ENCODE measurements around the gene MAP3K1. TPM values are rescaled to one million over a fixed set of nuclear protein-coding genes. Genes with fewer than 3 reads are reported as not detected.

MAP3K1 gene
- total and polyA plus RNA-seq, 5 donors from 2014 or later = 64.3 to 110 (median 81.1) TPM

GRCh38 chr5:56910210-56910965 is 95.0 kb downstream of the MAP3K1 start:
- Histone ChIP-seq H3K27me3 (ENCODE audit: control insufficient read depth, insufficient read depth, low read length) (no peaks in the 10 kb centered on the region), H3K36me3 (ENCODE audit: control insufficient read depth, insufficient read depth, low read length) (no peaks in the 10 kb centered on the region), H3K27ac (ENCODE audit: insufficient read depth, low read length, poor library complexity, severe bottlenecking) (peak overlapping the region; percentile 65), H3K4me3 (ENCODE audit: low read depth, low read length) (peak overlapping the region; percentile 96), H3K4me1 (ENCODE audit: control insufficient read depth, insufficient read depth, low read length, poor library complexity, severe bottlenecking) (peaks cover 26% of the 10 kb centered on the region), H3K9me3 (ENCODE audit: control insufficient read depth in 2 of 2, low read length in 2 of 2) (no peaks in the 10 kb centered on the region)
- Mint-ChIP-seq H3K4me3 (peak overlapping the region; percentile 86 to 98 (median 92)), H3K4me1 (peaks cover 8 to 22% (median 18%) of the 10 kb centered on the region in 4 donors), H3K27me3 (peaks cover 13% of the 10 kb centered on the region), H3K36me3 (peaks cover 3% of the 10 kb centered on the region), H3K9me3 (peaks cover 0 to 3% (median 0%) of the 10 kb centered on the region in 7 donors), H3K27ac (peak overlapping the region; percentile 66 to 88 (median 84))
- DNase-seq (peak in 1 of 3 donors; percentile 13), ATAC-seq (ENCODE audit: low read depth in 2 of 2) (peak; percentile 12)

DNA sequence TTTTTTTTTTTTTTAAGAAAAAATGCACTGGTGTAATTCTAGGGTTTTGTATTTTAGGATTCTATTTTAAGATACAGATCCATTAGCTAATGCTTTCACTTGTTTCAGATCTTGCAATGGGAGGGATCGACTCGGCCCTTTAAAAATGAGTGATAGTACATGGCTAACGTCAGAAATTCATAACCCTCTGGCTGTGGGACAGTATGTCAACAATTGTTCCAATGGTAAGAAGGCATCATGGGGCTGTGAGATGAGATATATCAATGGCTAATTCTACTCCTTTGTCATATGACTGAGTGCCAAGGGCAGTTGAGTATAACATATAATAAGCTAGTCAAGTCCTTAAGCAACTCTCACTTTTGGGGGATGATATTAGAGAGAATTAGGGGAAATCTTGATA is 98.4 kb downstream of the MAP3K1 start:
- no peaks in the 10 kb centered on the region for H3K9me3 Mint-ChIP-seq
- H3K27ac Mint-ChIP-seq = no peak overlapping the region
- H3K27ac ChIP-seq (ENCODE audit: insufficient read depth, low read length, poor library complexity, severe bottlenecking) = no peak overlapping the region
- H3K4me1 Mint-ChIP-seq = peaks cover 10 to 17% (median 14%) of the 10 kb centered on the region in 4 donors
- H3K36me3 ChIP-seq (ENCODE audit: control insufficient read depth, insufficient read depth, low read length) = no peaks in the 10 kb centered on the region
- H3K4me1 ChIP-seq (ENCODE audit: control insufficient read depth, insufficient read depth, low read length, poor library complexity, severe bottlenecking) = peaks cover 19% of the 10 kb centered on the region
- no peaks in the 10 kb centered on the region for H3K9me3 ChIP-seq (ENCODE audit: control insufficient read depth in 2 of 2, low read length in 2 of 2)
- no peaks in the 10 kb centered on the region for H3K27me3 ChIP-seq (ENCODE audit: control insufficient read depth, insufficient read depth, low read length)
- DNase-seq (no peak), ATAC-seq (ENCODE audit: low read depth in 2 of 2) (no peak)
- H3K4me3 Mint-ChIP-seq = no peak overlapping the region
- H3K36me3 Mint-ChIP-seq = peaks cover 14% of the 10 kb centered on the region
- H3K27me3 Mint-ChIP-seq = peaks cover 5% of the 10 kb centered on the region
- no peak overlapping the region for H3K4me3 ChIP-seq (ENCODE audit: low read depth, low read length)

DNA sequence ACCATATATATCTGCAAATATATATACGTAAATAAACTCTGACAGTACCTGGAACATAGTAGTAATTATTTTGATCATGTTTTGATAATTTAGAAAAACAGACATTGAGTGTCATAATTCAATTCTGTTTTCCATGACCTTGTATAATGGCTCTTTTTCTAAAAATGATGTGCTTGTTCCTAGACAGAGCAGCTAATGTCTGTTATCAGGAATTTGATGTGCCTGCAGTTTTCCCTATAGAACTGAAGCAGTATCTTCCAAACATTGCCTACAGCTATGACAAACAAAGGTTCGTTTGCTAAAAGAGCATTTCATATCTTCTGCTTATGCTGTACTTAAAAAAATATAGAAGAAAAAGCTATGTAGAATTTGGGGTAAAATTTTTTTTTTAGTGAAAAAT is 99.3 kb downstream of the MAP3K1 start:
- Mint-ChIP-seq H3K27ac (no peak overlapping the region), H3K4me3 (no peak overlapping the region), H3K4me1 (peaks cover 8 to 13% (median 12%) of the 10 kb centered on the region in 4 donors), H3K36me3 (peaks cover 14% of the 10 kb centered on the region), H3K9me3 (no peaks in the 10 kb centered on the region), H3K27me3 (peaks cover 5% of the 10 kb centered on the region)
- ATAC-seq (ENCODE audit: low read depth in 2 of 2) = no peak
- Histone ChIP-seq H3K27ac (ENCODE audit: insufficient read depth, low read length, poor library complexity, severe bottlenecking) (no peak overlapping the region), H3K9me3 (ENCODE audit: control insufficient read depth in 2 of 2, low read length in 2 of 2) (no peaks in the 10 kb centered on the region), H3K27me3 (ENCODE audit: control insufficient read depth, insufficient read depth, low read length) (no peaks in the 10 kb centered on the region), H3K36me3 (ENCODE audit: control insufficient read depth, insufficient read depth, low read length) (no peaks in the 10 kb centered on the region), H3K4me1 (ENCODE audit: control insufficient read depth, insufficient read depth, low read length, poor library complexity, severe bottlenecking) (peaks cover 12% of the 10 kb centered on the region), H3K4me3 (ENCODE audit: low read depth, low read length) (no peak overlapping the region)
- no peak for DNase-seq

- Mint-ChIP-seq H3K27ac (peak overlapping the region in 1 of 3 donors; percentile 56), H3K9me3 (no peaks in the 10 kb centered on the region), H3K4me3 (no peak overlapping the region), H3K27me3 (no peaks in the 10 kb centered on the region), H3K4me1 (peaks cover 0 to 12% (median 5%) of the 10 kb centered on the region in 4 donors), H3K36me3 (peaks cover 27% of the 10 kb centered on the region)
- Histone ChIP-seq H3K4me1 (ENCODE audit: control insufficient read depth, insufficient read depth, low read length, poor library complexity, severe bottlenecking) (no peaks in the 10 kb centered on the region), H3K36me3 (ENCODE audit: control insufficient read depth, insufficient read depth, low read length) (peaks cover 12% of the 10 kb centered on the region), H3K9me3 (ENCODE audit: control insufficient read depth in 2 of 2, low read length in 2 of 2) (no peaks in the 10 kb centered on the region), H3K27ac (ENCODE audit: insufficient read depth, low read length, poor library complexity, severe bottlenecking) (no peak overlapping the region), H3K27me3 (ENCODE audit: control insufficient read depth, insufficient read depth, low read length) (no peaks in the 10 kb centered on the region), H3K4me3 (ENCODE audit: low read depth, low read length) (no peak overlapping the region)
- DNase-seq = no peak
- no peak for ATAC-seq (ENCODE audit: low read depth in 2 of 2)
Observed at GRCh38 chr5:56917534-56917933, 102.2 kb downstream of the MAP3K1 start.

DNA sequence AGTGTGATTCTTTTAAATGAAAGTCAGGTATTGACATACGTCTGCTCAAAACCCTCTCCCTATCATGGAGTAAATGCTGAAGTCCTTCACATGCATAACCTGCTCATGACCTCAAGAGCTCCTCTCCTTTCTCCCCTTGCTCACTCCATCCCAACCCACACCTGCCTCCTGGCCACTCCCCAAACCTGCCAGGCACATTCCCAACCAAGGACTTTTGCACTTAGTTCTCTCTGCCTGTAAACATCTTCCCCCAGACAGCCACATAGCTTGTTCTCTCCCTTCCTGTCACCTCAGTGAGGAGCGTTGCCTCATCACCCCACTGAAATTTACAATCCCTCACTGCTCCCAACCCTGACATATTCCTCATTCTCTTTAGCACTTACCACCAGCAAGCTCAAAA is 102.7 kb downstream of the MAP3K1 start:
- Mint-ChIP-seq H3K4me1 (peaks cover 0 to 12% (median 5%) of the 10 kb centered on the region in 4 donors), H3K9me3 (no peaks in the 10 kb centered on the region), H3K36me3 (peaks cover 32% of the 10 kb centered on the region), H3K27ac (peak overlapping the region in 2 of 3 donors; percentile 5 to 12), H3K27me3 (no peaks in the 10 kb centered on the region), H3K4me3 (no peak overlapping the region)
- Histone ChIP-seq H3K4me1 (ENCODE audit: control insufficient read depth, insufficient read depth, low read length, poor library complexity, severe bottlenecking) (no peaks in the 10 kb centered on the region), H3K4me3 (ENCODE audit: low read depth, low read length) (no peak overlapping the region), H3K27me3 (ENCODE audit: control insufficient read depth, insufficient read depth, low read length) (no peaks in the 10 kb centered on the region), H3K36me3 (ENCODE audit: control insufficient read depth, insufficient read depth, low read length) (peaks cover 17% of the 10 kb centered on the region), H3K9me3 (ENCODE audit: control insufficient read depth in 2 of 2, low read length in 2 of 2) (no peaks in the 10 kb centered on the region), H3K27ac (ENCODE audit: insufficient read depth, low read length, poor library complexity, severe bottlenecking) (no peak overlapping the region)
- ATAC-seq (ENCODE audit: low read depth in 2 of 2) = peak in 1 of 2 donors; percentile 16
- DNase-seq = no peak

GRCh38 chr5:56919942-56920662 is 104.8 kb downstream of the MAP3K1 start:
- peaks cover 44% of the 10 kb centered on the region for H3K36me3 Mint-ChIP-seq
- Histone ChIP-seq H3K9me3 (ENCODE audit: control insufficient read depth in 2 of 2, low read length in 2 of 2) (no peaks in the 10 kb centered on the region), H3K4me1 (ENCODE audit: control insufficient read depth, insufficient read depth, low read length, poor library complexity, severe bottlenecking) (no peaks in the 10 kb centered on the region), H3K27ac (ENCODE audit: insufficient read depth, low read length, poor library complexity, severe bottlenecking) (no peak overlapping the region), H3K36me3 (ENCODE audit: control insufficient read depth, insufficient read depth, low read length) (peaks cover 32% of the 10 kb centered on the region), H3K4me3 (ENCODE audit: low read depth, low read length) (no peak overlapping the region), H3K27me3 (ENCODE audit: control insufficient read depth, insufficient read depth, low read length) (no peaks in the 10 kb centered on the region)
- no peak overlapping the region for H3K27ac Mint-ChIP-seq
- peaks cover 0 to 16% (median 5%) of the 10 kb centered on the region in 4 donors for H3K4me1 Mint-ChIP-seq
- H3K9me3 Mint-ChIP-seq = no peaks in the 10 kb centered on the region
- ATAC-seq (ENCODE audit: low read depth in 2 of 2) (no peak), DNase-seq (no peak)
- no peak overlapping the region for H3K4me3 Mint-ChIP-seq
- H3K27me3 Mint-ChIP-seq = no peaks in the 10 kb centered on the region

- H3K4me3 ChIP-seq (ENCODE audit: low read depth, low read length) = no peak overlapping the region
- DNase-seq = no peak
- peaks cover 53% of the 10 kb centered on the region for H3K36me3 Mint-ChIP-seq
- H3K9me3 Mint-ChIP-seq = peaks cover 0 to 2% (median 0%) of the 10 kb centered on the region in 7 donors
- H3K27me3 Mint-ChIP-seq = no peaks in the 10 kb centered on the region
- no peaks in the 10 kb centered on the region for H3K4me1 ChIP-seq (ENCODE audit: control insufficient read depth, insufficient read depth, low read length, poor library complexity, severe bottlenecking)
- no peak for ATAC-seq (ENCODE audit: low read depth in 2 of 2)
- H3K4me3 Mint-ChIP-seq = no peak overlapping the region
- peak overlapping the region in 2 of 3 donors; percentile 31 to 33 for H3K27ac Mint-ChIP-seq
- H3K27me3 ChIP-seq (ENCODE audit: control insufficient read depth, insufficient read depth, low read length) = no peaks in the 10 kb centered on the region
- H3K4me1 Mint-ChIP-seq = peaks cover 0 to 20% (median 7%) of the 10 kb centered on the region in 4 donors
- H3K27ac ChIP-seq (ENCODE audit: insufficient read depth, low read length, poor library complexity, severe bottlenecking) = no peak overlapping the region
- H3K9me3 ChIP-seq (ENCODE audit: control insufficient read depth in 2 of 2, low read length in 2 of 2) = no peaks in the 10 kb centered on the region
- peaks cover 52% of the 10 kb centered on the region for H3K36me3 ChIP-seq (ENCODE audit: control insufficient read depth, insufficient read depth, low read length)
Observed at GRCh38 chr5:56922922-56923321, 107.6 kb downstream of the MAP3K1 start.
